Astrocyte (in vitro differentiated cells and primary cell): ENCODE results near the gene MAG.

Experiments used
- EZH2 ChIP-seq: IDR thresholded peaks from 2 replicates; pipeline ENCODE4 v1.6.1; 2012; ENCODE audit warnings: mild to moderate bottlenecking, low read length, inconsistent platforms; ENCODE audit not compliant: insufficient read depth
- TF ChIP-seq, protein P1 (sequence below): IDR thresholded peaks from 2 replicates; pipeline ENCODE4 v1.5.1; 2011; ENCODE audit warnings: low read depth, mild to moderate bottlenecking, inconsistent platforms, low read length, moderate library complexity; ENCODE audit not compliant: insufficient read depth

DNA sequence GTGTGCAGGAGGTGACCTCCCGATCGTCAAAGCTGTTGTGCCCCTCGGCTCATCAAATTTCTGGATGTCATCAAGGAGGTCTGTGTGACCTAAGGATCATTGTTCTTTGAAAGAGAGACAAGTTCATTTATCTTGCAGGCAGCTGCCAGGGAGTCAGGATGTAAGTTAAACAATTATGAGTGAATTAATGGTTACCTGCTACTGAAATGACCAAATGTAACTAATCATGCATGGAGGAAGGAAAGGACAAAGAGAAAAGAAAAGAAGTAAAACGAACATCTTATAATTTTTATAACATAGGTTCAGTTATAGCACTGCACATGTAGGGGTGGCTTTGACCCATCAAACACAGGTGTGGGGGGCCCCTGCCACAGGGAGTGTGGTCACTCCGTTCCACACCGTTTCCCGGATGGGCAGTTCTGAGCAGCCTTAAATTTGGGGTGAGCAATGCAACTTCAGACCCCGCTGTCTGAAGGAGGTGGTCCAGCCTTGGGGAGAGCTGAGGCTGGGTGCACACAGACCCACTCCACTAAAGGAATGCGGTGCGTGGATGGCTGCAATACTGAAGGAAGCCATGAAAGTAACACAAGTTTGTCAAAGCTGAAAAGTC, 42.3 kb downstream of the MAG start:
- TF ChIP-seq, protein P1, sequence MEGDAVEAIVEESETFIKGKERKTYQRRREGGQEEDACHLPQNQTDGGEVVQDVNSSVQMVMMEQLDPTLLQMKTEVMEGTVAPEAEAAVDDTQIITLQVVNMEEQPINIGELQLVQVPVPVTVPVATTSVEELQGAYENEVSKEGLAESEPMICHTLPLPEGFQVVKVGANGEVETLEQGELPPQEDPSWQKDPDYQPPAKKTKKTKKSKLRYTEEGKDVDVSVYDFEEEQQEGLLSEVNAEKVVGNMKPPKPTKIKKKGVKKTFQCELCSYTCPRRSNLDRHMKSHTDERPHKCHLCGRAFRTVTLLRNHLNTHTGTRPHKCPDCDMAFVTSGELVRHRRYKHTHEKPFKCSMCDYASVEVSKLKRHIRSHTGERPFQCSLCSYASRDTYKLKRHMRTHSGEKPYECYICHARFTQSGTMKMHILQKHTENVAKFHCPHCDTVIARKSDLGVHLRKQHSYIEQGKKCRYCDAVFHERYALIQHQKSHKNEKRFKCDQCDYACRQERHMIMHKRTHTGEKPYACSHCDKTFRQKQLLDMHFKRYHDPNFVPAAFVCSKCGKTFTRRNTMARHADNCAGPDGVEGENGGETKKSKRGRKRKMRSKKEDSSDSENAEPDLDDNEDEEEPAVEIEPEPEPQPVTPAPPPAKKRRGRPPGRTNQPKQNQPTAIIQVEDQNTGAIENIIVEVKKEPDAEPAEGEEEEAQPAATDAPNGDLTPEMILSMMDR = no peak
- TF ChIP-seq EZH2 = no peak
